Measurements from ENCODE around the gene NTPCR. TPM values are rescaled to one million over a fixed set of nuclear protein-coding genes. Genes with fewer than 3 reads are reported as not detected.

Gene NTPCR
- total RNA-seq, 4 donors from 2014 or later = 18.5 to 32.9 (median 25.1) TPM

DNA sequence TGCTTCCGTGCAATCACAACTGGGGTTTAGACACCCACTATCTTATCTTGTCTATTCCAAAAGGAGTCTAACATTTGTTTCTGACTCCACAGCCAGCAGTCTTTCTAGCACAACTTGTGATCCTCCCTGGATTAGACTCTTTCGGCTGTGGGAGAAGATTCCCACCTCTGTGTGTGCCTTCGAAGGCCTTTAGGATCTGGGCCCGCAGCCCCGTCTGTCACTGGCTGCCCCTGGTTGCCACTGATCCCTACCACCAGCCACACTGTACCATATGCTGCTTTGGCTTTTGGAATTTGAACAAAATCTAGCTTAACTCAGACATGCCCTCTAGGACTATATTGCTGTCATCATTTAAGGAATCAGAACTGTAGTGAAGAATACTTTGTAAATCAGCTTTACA, 18.0 kb downstream of the NTPCR start:
- DNase-seq (ENCODE audit: low spot score) = no peak
- no peak for ATAC-seq (ENCODE audit: low FRiP score)
- TF ChIP-seq, protein P1, sequence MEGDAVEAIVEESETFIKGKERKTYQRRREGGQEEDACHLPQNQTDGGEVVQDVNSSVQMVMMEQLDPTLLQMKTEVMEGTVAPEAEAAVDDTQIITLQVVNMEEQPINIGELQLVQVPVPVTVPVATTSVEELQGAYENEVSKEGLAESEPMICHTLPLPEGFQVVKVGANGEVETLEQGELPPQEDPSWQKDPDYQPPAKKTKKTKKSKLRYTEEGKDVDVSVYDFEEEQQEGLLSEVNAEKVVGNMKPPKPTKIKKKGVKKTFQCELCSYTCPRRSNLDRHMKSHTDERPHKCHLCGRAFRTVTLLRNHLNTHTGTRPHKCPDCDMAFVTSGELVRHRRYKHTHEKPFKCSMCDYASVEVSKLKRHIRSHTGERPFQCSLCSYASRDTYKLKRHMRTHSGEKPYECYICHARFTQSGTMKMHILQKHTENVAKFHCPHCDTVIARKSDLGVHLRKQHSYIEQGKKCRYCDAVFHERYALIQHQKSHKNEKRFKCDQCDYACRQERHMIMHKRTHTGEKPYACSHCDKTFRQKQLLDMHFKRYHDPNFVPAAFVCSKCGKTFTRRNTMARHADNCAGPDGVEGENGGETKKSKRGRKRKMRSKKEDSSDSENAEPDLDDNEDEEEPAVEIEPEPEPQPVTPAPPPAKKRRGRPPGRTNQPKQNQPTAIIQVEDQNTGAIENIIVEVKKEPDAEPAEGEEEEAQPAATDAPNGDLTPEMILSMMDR (IDR thresholded peaks at IDR 0.05) = no peak

GRCh38 chr1:232968965-232969364, 18.6 kb downstream of the NTPCR start:
- TF ChIP-seq, protein P1 (IDR thresholded peaks at IDR 0.05) = no peak
- DNase-seq (ENCODE audit: low spot score) (no peak), ATAC-seq (ENCODE audit: low FRiP score) (peak; percentile 29)

DNA sequence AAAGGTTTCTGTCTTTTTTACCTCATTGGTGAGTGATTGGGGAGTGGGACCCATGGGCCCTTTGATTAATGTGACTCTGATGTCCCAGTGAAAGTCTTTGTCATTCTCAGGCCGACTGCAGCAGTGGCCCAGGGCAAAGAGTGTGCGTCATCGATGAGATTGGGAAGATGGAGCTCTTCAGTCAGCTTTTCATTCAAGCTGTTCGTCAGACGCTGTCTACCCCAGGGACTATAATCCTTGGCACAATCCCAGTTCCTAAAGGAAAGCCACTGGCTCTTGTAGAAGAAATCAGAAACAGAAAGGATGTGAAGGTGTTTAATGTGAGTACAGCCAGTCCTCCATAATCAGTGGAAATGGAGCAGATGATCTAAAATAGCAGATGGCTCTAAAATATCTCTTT, 19.4 kb downstream of the NTPCR start:
- TF ChIP-seq, protein P1 (IDR thresholded peaks at IDR 0.05) = no peak
- DNase-seq (ENCODE audit: low spot score) = no peak
- ATAC-seq (ENCODE audit: low FRiP score) = no peak

GRCh38 chr1:232970508-232970907, 20.1 kb downstream of the NTPCR start:
- no peak for DNase-seq (ENCODE audit: low spot score)
- TF ChIP-seq, protein P1 (IDR thresholded peaks at IDR 0.05) = no peak
- ATAC-seq (ENCODE audit: low FRiP score) = no peak

DNA sequence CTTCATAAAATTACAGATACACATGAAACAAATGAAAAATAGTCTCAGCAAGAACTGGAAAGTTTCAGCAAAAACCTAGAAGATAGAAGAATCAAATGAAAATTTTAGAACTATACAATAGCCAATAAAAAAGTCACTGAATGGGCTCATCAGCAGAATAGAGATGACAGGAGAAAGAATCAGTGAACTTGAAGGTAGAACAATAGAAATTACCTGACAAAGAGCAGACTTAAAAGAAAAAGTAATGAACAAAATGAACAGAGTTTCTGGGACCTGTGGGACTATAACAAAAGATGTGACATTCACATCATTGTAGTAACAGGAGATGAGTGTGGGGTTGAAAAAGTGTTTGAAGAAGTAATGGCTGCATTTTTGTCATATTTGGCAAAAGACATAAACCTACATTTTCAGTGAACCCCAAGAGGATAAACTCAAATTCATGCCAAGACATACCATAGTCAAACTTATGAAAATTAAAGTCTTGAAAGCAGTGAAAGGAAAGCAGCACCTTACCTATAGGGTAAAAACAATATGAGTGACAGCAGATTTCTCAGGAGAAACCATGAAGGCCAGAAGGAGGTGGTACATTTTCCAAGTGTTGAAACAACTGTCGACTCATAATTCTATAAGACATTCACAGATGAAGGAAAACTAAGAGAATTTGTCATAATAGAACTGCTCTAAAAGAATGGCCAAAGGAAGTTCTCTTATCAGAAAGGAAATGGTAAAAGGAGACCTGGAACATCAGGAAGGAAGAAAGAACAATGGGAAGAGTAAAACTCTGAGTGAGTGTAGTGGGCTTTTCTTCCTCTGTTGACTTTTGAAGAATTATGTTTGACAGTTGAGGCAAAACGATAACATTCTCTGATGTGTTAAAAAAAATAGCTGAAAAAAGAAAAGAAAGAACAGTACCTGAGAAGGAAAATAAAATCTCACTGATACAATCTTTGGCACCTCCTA, 23.5 kb downstream of the NTPCR start:
- TF ChIP-seq, protein P1 (IDR thresholded peaks at IDR 0.05) = no peak
- DNase-seq (ENCODE audit: low spot score) (no peak), ATAC-seq (ENCODE audit: low FRiP score) (no peak)

GRCh38 chr1:232974971-232975370, 24.6 kb downstream of the NTPCR start:
- no peak for ATAC-seq (ENCODE audit: low FRiP score)
- TF ChIP-seq, protein P1 (IDR thresholded peaks at IDR 0.05) = no peak
- DNase-seq (ENCODE audit: low spot score) = no peak
